WTC11 (cell line): ENCODE measurements around the gene ACOX3. TPM values are rescaled to one million over a fixed set of nuclear protein-coding genes. Genes with fewer than 3 reads are reported as not detected.

ENCODE experiments used
- ATAC-seq: fragments of 200-7000 bp; cut with Tn5 transposase; 2 replicates; pipeline ENCODE4 v1.10.0; 2021; ENCODE audit warnings: mild to moderate bottlenecking, moderate library complexity
- CTCF ChIA-PET: fragments of 300-600 bp; sonication (Branson Sonifier 250); formaldehyde crosslinking; loops from one replicate; lab custom pipeline; 2021; ENCODE audit warnings: antibody characterized with exemption; lab: Charles Lee
- POLR2A ChIA-PET: fragments of 350-600 bp; sonication (Branson Sonifier 250); formaldehyde crosslinking; loops from one replicate; lab custom pipeline; 2021; ENCODE audit warnings: antibody characterized with exemption; lab: Charles Lee
- DNase-seq: peaks from one replicate; pipeline ENCODE4 v3.0.0; 2021; ENCODE audit warnings: low spot score
- H3K27ac Mint-ChIP-seq: 2 replicates; pipeline ENCODE4 v1.8.0; 2021; ENCODE audit warnings: mixed read lengths
- H3K27me3 Mint-ChIP-seq: 2 replicates; pipeline ENCODE4 v1.8.0; 2021; ENCODE audit warnings: low read depth, mild to moderate bottlenecking, moderate library complexity, mixed read lengths
- H3K36me3 Mint-ChIP-seq: 2 replicates; pipeline ENCODE4 v1.8.0; 2021; ENCODE audit warnings: mixed read lengths
- H3K4me1 Mint-ChIP-seq: 2 replicates; pipeline ENCODE4 v1.8.0; 2022; ENCODE audit warnings: mixed read lengths
- H3K4me3 Mint-ChIP-seq: 2 replicates; pipeline ENCODE4 v1.8.0; 2021; ENCODE audit warnings: mild to moderate bottlenecking, moderate library complexity, mixed read lengths
- H3K9me3 Mint-ChIP-seq: 2 replicates; pipeline ENCODE4 v1.8.0; 2021; ENCODE audit warnings: mixed read lengths
- ARID4B ChIP-seq: sonication (generic); formaldehyde crosslinking; IDR thresholded peaks from 2 replicates; pipeline ENCODE4 v1.8.0; 2023; ENCODE audit warnings: missing genetic modification reagents, mild to moderate bottlenecking, borderline replicate concordance
- ATF3 ChIP-seq: sonication (generic); formaldehyde crosslinking; conservative IDR thresholded peaks from 2 replicates; pipeline ENCODE4 v1.8.1; 2022; ENCODE audit warnings: mild to moderate bottlenecking, missing genetic modification reagents
- CBFB ChIP-seq: sonication (generic); formaldehyde crosslinking; IDR thresholded peaks from 2 replicates; pipeline ENCODE4 v1.8.1; 2022; ENCODE audit warnings: mild to moderate bottlenecking, low read depth, missing genetic modification reagents
- CREM ChIP-seq: sonication (generic); formaldehyde crosslinking; IDR thresholded peaks from 2 replicates; pipeline ENCODE4 v1.8.1; 2022; ENCODE audit warnings: mild to moderate bottlenecking, missing genetic modification reagents, moderate library complexity
- GRHL2 ChIP-seq: fragments of 250-450 bp; sonication (Bioruptor Pico); IDR thresholded peaks from 2 replicates; pipeline ENCODE4 v1.8.0; 2022; ENCODE audit warnings: mild to moderate bottlenecking, moderate library complexity; ENCODE audit not compliant: insufficient replicate concordance, severe bottlenecking
- GTF2I ChIP-seq: fragments of 250-450 bp; sonication (Bioruptor Pico); conservative IDR thresholded peaks from 2 replicates; pipeline ENCODE4 v1.4.0; 2021; ENCODE audit warnings: mild to moderate bottlenecking
- IRF2 ChIP-seq: sonication (generic); formaldehyde crosslinking; IDR thresholded peaks from 2 replicates; pipeline ENCODE4 v1.8.0; 2022; ENCODE audit warnings: low read depth, missing genetic modification reagents, borderline replicate concordance
- NFATC4 ChIP-seq: fragments of 250-450 bp; sonication (Bioruptor Pico); IDR thresholded peaks from 2 replicates; pipeline ENCODE4 v1.9.0; 2021; ENCODE audit warnings: mild to moderate bottlenecking
- RORB ChIP-seq: fragments of 250-450 bp; sonication (Bioruptor Pico); IDR thresholded peaks from 2 replicates; pipeline ENCODE4 v1.9.0; 2021; ENCODE audit warnings: mild to moderate bottlenecking
- TP53 ChIP-seq: sonication (generic); formaldehyde crosslinking; IDR thresholded peaks from 2 replicates; pipeline ENCODE4 v1.8.1; 2023; ENCODE audit warnings: mild to moderate bottlenecking, missing genetic modification reagents
- USF1 ChIP-seq: sonication (generic); formaldehyde crosslinking; IDR thresholded peaks from 2 replicates; pipeline ENCODE4 v1.8.0; 2022; ENCODE audit warnings: mild to moderate bottlenecking, missing genetic modification reagents
- USF2 ChIP-seq: sonication (generic); formaldehyde crosslinking; IDR thresholded peaks from 2 replicates; pipeline ENCODE4 v1.8.1; 2023; ENCODE audit warnings: mild to moderate bottlenecking, missing genetic modification reagents, moderate library complexity
- ZBTB21 ChIP-seq: sonication (generic); formaldehyde crosslinking; IDR thresholded peaks from 2 replicates; pipeline ENCODE4 v1.8.1; 2023; ENCODE audit warnings: mild to moderate bottlenecking, missing genetic modification reagents, borderline replicate concordance
- ZNF138 ChIP-seq: sonication (generic); formaldehyde crosslinking; conservative IDR thresholded peaks from 2 replicates; pipeline ENCODE4 v1.8.1; 2022; ENCODE audit warnings: mild to moderate bottlenecking, moderate library complexity, missing genetic modification reagents
- ZNF512 ChIP-seq: sonication (generic); formaldehyde crosslinking; IDR thresholded peaks from 2 replicates; pipeline ENCODE4 v1.8.1; 2022; ENCODE audit warnings: missing genetic modification reagents, borderline replicate concordance
- ZNF671 ChIP-seq: fragments of 250-450 bp; sonication (Bioruptor Pico); IDR thresholded peaks from 2 replicates; pipeline ENCODE4 v1.8.0; 2021; ENCODE audit warnings: mild to moderate bottlenecking
- total RNA-seq: library from RNA; stranded (reverse); gene quantifications from 3 replicates; pipeline ENCODE4 v1.2.3, GENCODE V29; 2021

Gene ACOX3
- total RNA-seq, 1 experiment from 2014 or later: 10.7 TPM

- no peak for ATAC-seq
- CTCF ChIA-PET: interaction anchor here (1.0 to 1.9 kb wide), 4 partner anchors 17 to 250 kb away, joined by 3 to 7 read pairs (median 4); no protein-coding TSS in a partner anchor
Observed at GRCh38 chr4:8427262-8427661, 13.3 kb downstream of the ACOX3 start.

More at GRCh38 chr4:8427262-8427661, 13.3 kb downstream of the ACOX3 start:
- DNase-seq: no peak
- peaks cover 5% of the 10 kb centered on the region; the same call in 1 of the 2 replicates for H3K27me3 Mint-ChIP-seq
- POLR2A ChIA-PET: no interaction called here
- no peaks in the 10 kb centered on the region for H3K36me3 Mint-ChIP-seq
- TF ChIP-seq TP53 (no peak), GRHL2 (CRISPR knock-in tag) (no peak), CREM (CRISPR knock-in tag) (no peak), ZNF138 (CRISPR knock-in tag) (no peak), ZNF512 (CRISPR knock-in tag) (no peak), ZNF671 (CRISPR knock-in tag) (no peak), USF1 (CRISPR knock-in tag) (no peak), IRF2 (CRISPR knock-in tag) (no peak), USF2 (CRISPR knock-in tag) (no peak), ARID4B (no peak), CBFB (CRISPR knock-in tag) (no peak), ZBTB21 (CRISPR knock-in tag) (no peak), ATF3 (CRISPR knock-in tag) (no peak), NFATC4 (no peak), GTF2I (no peak), RORB (CRISPR knock-in tag) (no peak)
- TF ChIP-seq, all 79 proteins: peak for 0
- peak overlapping the region; percentile 88 for H3K4me3 Mint-ChIP-seq
- H3K27ac Mint-ChIP-seq: no peak overlapping the region
- H3K4me1 Mint-ChIP-seq: peaks cover 17% of the 10 kb centered on the region
- no peaks in the 10 kb centered on the region for H3K9me3 Mint-ChIP-seq
